Tibial nerve (tissue), 3 donors: ENCODE results near the gene AP5Z1.

Source experiments
- CTCF ChIP-seq, 5 experiments: fragments of 200-600 bp in 3 of 5; fragments of 450-650 bp in 2 of 5; sonication (generic) in 3 of 5; IDR thresholded peaks; one replicate each; pipeline ENCODE4 v1.5.1; 2016 to 2019; ENCODE audit warnings: antibody characterized with exemption in 5 of 5, mild to moderate bottlenecking in 3 of 5, moderate library complexity in 2 of 5
- POLR2A ChIP-seq, 2 donors: fragments of 450-650 bp; IDR thresholded peaks; one replicate each; pipeline ENCODE4 v1.6.1; 2017; ENCODE audit warnings: antibody characterized with exemption in 2 of 2, mild to moderate bottlenecking in 2 of 2, moderate library complexity in 2 of 2

DNA sequence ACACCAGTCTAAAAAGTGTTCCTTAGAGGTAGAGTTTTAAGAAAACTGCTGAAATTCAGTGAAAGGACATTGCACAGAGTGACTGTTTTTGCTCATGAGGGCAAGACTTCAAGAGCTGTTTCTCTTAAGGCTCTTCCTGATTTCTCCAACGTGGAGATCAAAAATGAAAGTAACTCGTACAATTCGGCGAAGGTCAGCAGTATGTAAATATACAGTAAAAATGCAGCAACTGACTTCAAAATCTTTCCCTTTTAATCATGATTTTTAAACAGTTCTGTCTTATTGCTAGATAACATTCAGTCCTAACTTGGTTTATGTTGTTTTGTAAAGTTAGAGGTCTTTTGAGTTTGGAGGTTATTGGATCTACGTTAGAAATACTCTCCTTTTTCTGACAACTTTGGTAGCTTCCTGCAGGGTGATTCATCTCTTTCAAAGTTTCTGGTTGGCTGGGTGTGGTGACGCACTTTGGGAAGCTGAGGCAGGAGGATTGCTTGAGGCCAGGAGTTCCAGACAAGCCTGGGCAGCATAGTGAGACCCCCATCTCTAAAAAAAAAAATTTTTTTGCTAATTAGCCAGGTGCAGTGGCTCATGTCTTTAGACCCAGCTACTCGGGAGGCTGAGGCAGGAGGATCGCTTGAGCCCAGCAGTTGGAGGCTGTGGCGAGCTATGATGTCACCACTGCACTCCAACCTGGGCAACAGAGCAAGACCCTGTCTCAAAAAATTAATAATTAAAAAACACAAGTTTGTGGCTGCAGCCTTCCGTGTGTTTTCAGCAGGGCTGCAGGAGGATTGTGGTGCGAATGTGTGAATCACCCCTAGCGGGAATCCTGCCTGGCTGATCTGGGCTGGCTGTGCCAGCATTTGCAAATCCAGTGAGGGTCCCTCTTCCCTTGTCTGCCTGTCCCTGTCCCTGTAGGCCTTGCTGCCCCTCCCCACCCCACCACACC lies 29.2 kb upstream of the AP5Z1 start:
- no peak for TF ChIP-seq CTCF (IDR thresholded peaks at IDR 0.05)
- TF ChIP-seq POLR2A (IDR thresholded peaks at IDR 0.05), result no peak
